RWPE2 (cell line): ENCODE data around the gene BCL2L11.

ENCODE experiments used
- ATAC-seq: fragments of 200-7000 bp; cut with Tn5 transposase; 3 replicates; pipeline ENCODE4 v1.9.1; 2021; ENCODE audit warnings: low read depth
- DNase-seq: peaks from one replicate; pipeline ENCODE4 v3.0.0-alpha.2; 2020; ENCODE audit warnings: low spot score
- H3K27ac ChIP-seq: fragments of 450-650 bp; 2 replicates; pipeline ENCODE4 v1.5.1; 2017; ENCODE audit warnings: mild to moderate bottlenecking; ENCODE audit not compliant: poor library complexity, severe bottlenecking
- H3K27me3 ChIP-seq: fragments of 250-450 bp; sonication (Bioruptor Pico); 2 replicates; pipeline ENCODE4 v1.5.1; 2021; ENCODE audit warnings: mild to moderate bottlenecking, moderate library complexity; ENCODE audit not compliant: insufficient read depth, poor library complexity, severe bottlenecking
- H3K36me3 ChIP-seq: fragments of 250-450 bp; sonication (Bioruptor Pico); 2 replicates; pipeline ENCODE4 v1.5.1; 2020; ENCODE audit warnings: low read depth, mild to moderate bottlenecking, moderate library complexity
- H3K4me1 ChIP-seq: fragments of 250-450 bp; sonication (Bioruptor Pico); 2 replicates; pipeline ENCODE4 v1.5.1; 2021; ENCODE audit warnings: mild to moderate bottlenecking, moderate library complexity; ENCODE audit not compliant: insufficient read depth, poor library complexity, severe bottlenecking
- H3K4me3 ChIP-seq: fragments of 250-450 bp; sonication (Bioruptor Pico); 2 replicates; pipeline ENCODE4 v1.5.1; 2021; ENCODE audit warnings: mild to moderate bottlenecking, moderate library complexity; ENCODE audit not compliant: severe bottlenecking
- H3K9me3 ChIP-seq: fragments of 250-450 bp; sonication (Bioruptor Pico); 2 replicates; pipeline ENCODE4 v1.5.1; 2021; ENCODE audit warnings: mild to moderate bottlenecking, moderate library complexity; ENCODE audit not compliant: severe bottlenecking
- TF ChIP-seq, protein P1 (sequence below): fragments of 450-650 bp; IDR thresholded peaks from one replicate; pipeline ENCODE4 v1.5.1; 2017; ENCODE audit warnings: mild to moderate bottlenecking, moderate library complexity; ENCODE audit not compliant: poor library complexity, severe bottlenecking

The BCL2L11 gene

DNA sequence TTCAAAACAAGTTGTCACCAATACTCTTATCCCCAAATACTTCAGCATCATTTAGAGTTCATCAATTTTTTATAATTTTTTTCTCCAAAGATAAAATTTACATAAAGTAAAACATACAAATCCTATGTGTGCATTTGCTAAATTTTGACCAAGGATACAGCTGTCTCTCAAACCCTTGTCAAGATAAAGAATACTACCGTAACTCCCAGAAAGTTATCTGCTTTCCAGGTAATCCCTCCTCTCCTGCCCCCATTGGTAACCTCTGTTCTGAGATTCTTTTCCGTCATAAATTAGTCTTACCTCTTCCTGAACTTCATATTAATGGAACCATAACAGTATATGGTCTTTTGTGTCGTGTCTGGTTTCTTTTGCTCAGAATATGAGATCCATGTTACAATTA lies 49.2 kb downstream of the BCL2L11 start:
- ATAC-seq: no peak
- TF ChIP-seq, protein P1, sequence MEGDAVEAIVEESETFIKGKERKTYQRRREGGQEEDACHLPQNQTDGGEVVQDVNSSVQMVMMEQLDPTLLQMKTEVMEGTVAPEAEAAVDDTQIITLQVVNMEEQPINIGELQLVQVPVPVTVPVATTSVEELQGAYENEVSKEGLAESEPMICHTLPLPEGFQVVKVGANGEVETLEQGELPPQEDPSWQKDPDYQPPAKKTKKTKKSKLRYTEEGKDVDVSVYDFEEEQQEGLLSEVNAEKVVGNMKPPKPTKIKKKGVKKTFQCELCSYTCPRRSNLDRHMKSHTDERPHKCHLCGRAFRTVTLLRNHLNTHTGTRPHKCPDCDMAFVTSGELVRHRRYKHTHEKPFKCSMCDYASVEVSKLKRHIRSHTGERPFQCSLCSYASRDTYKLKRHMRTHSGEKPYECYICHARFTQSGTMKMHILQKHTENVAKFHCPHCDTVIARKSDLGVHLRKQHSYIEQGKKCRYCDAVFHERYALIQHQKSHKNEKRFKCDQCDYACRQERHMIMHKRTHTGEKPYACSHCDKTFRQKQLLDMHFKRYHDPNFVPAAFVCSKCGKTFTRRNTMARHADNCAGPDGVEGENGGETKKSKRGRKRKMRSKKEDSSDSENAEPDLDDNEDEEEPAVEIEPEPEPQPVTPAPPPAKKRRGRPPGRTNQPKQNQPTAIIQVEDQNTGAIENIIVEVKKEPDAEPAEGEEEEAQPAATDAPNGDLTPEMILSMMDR: no peak
- no peak overlapping the region for H3K27ac ChIP-seq

DNA sequence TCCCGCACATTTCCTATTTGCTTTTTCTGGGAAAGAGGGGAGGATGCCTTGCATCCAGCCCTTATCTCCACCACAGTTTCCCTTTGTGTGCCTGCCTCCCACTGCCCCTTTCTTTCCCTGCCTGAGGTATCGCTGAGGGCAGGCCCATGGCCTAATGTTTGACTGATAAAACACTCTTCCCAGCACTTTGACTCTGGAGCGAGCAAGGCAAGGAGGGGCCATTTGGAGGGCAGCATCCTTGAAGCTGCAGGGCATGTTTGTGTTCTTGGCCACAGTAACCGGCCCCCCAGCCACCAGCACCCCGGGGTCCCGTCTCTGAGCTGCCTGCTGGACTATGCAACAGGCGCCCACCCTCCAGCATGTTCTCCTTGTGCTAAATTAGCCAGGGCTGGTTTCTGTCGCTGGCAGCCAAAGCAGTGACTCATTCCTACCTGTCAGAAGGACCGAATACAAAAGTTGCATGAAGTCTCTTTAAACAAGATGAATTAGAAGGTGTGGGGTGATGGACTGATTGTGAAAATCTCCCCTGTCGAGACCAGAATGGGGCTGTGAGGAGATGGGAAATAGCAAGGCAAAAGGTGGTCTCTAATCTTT lies 50.7 kb downstream of the BCL2L11 start:
- H3K4me1 ChIP-seq: peaks cover 12% of the 10 kb centered on the region
- H3K4me3 ChIP-seq: no peak overlapping the region
- H3K27me3 ChIP-seq: no peaks in the 10 kb centered on the region
- DNase-seq (no peak), ATAC-seq (no peak)
- no peaks in the 10 kb centered on the region for H3K36me3 ChIP-seq
- H3K9me3 ChIP-seq: no peaks in the 10 kb centered on the region
- TF ChIP-seq, protein P1: no peak
- H3K27ac ChIP-seq: no peak overlapping the region

More for the DNA sequence above, 49.2 kb downstream of the BCL2L11 start:
- peaks cover 12% of the 10 kb centered on the region for H3K4me1 ChIP-seq
- no peaks in the 10 kb centered on the region for H3K27me3 ChIP-seq
- no peaks in the 10 kb centered on the region for H3K9me3 ChIP-seq
- no peak overlapping the region for H3K4me3 ChIP-seq
- peaks cover 1% of the 10 kb centered on the region; the same call in 1 of the 2 replicates for H3K36me3 ChIP-seq
- no peak for DNase-seq

DNA sequence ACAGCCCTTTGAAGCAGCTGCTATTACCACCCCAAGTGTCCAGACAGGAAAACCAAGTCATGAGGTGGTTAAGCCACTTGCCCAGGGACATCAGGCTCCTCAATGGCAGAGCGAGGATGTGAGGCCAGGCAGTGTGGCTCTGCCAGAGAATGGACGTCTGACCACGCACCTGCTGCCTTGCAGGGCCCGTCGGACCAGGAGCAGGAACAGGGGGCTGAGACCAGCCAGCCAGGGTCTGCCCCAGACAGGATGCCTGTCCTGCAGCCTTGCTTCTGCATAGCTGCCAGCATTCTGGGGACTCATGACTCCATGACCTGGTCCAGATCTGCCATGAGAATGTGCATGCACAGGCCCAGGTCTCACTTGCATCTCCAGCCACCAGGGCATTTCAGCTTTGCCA lies 52.0 kb downstream of the BCL2L11 start:
- no peaks in the 10 kb centered on the region for H3K27me3 ChIP-seq
- no peak overlapping the region for H3K4me3 ChIP-seq
- H3K9me3 ChIP-seq: no peaks in the 10 kb centered on the region

DNA sequence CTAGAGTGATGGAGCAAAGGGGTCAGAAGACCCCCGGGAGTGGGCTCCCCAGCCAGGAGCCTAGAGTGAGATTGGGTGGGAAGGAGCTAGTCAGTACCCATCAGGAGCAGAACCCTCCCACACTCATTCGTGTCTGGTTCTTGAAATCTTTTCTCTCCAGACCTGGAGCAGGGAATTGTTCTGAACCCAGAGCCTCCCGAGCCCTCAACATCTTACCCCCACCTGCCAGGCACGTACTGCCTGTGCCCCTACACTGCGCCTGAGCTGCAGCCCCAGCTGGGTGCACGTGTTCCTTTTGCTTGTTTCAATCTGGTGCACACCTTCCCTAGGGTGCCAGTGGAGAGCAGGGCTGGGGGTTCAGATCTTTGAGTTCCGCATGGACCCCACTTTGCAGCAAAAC lies 52.6 kb downstream of the BCL2L11 start:
- H3K4me1 ChIP-seq: peaks cover 7% of the 10 kb centered on the region
- H3K27ac ChIP-seq: no peak overlapping the region
- H3K4me3 ChIP-seq: no peak overlapping the region
- no peaks in the 10 kb centered on the region for H3K36me3 ChIP-seq
- no peaks in the 10 kb centered on the region for H3K9me3 ChIP-seq
- DNase-seq: no peak
- ATAC-seq: no peak
- TF ChIP-seq, protein P1: no peak
- no peaks in the 10 kb centered on the region for H3K27me3 ChIP-seq

More for the DNA sequence above, 52.0 kb downstream of the BCL2L11 start:
- Histone ChIP-seq H3K27ac (no peak overlapping the region), H3K36me3 (no peaks in the 10 kb centered on the region), H3K4me1 (peaks cover 12% of the 10 kb centered on the region)
- no peak for ATAC-seq
- TF ChIP-seq, protein P1: no peak
- DNase-seq: no peak

DNA sequence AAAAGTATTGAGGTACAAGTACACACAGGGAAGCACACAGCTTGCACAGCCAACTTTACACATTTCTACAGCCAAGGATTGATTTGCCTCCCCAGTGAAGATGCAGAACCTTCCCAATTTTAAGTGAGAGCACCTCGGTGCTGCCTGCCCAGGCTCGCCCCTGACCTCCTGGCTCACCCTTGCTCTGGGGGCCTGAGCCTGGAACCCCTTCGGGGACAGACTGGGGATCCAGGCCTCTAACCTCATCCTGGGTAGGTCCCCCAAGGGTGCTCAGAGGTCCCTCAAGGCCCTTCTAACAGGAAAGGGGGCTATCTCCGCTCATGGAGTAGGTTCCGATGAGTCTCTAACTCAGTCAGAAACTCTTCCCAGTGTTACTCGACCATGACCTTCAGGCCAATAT lies 53.1 kb downstream of the BCL2L11 start:
- H3K27ac ChIP-seq: no peak overlapping the region
- H3K4me1 ChIP-seq: peaks cover 4% of the 10 kb centered on the region
- H3K36me3 ChIP-seq: no peaks in the 10 kb centered on the region
- no peaks in the 10 kb centered on the region for H3K27me3 ChIP-seq
- TF ChIP-seq, protein P1: no peak
- H3K9me3 ChIP-seq: no peaks in the 10 kb centered on the region
- no peak overlapping the region for H3K4me3 ChIP-seq
- ATAC-seq (no peak), DNase-seq (no peak)
